KG1 (cell line): ENCODE results near the gene EEPD1.
"Not testable (repeated sequence)": the region's sequence is repeated elsewhere in the genome, so short reads cannot be mapped to it uniquely, and the experiment has no call there.

Source experiments
- DNase-seq: peaks from one replicate; lab custom pipeline; 2025; lab: John Stamatoyannopoulos, UW

EEPD1 gene

GRCh38 chr7:36317276-36317675 lies 164.2 kb downstream of the EEPD1 start:
- DNase-seq: no peak

- no peak for DNase-seq
These were observed 165.1 kb downstream of the EEPD1 start for GRCh38 chr7:36318116-36318515.

- DNase-seq: not testable (repeated sequence)
These were observed 168.2 kb downstream of the EEPD1 start for GRCh38 chr7:36321284-36321683.

GRCh38 chr7:36336390-36336789 lies 183.3 kb downstream of the EEPD1 start:
- no peak for DNase-seq

- DNase-seq: no peak
These were observed 185.2 kb downstream of the EEPD1 start for GRCh38 chr7:36338256-36338655.

GRCh38 chr7:36343548-36343947 lies 190.5 kb downstream of the EEPD1 start:
- no peak for DNase-seq

- no peak for DNase-seq
These were observed 191.6 kb downstream of the EEPD1 start for GRCh38 chr7:36344622-36345021.

GRCh38 chr7:36346260-36346831 lies 193.3 kb downstream of the EEPD1 start:
- DNase-seq: no peak

GRCh38 chr7:36348256-36348655 lies 195.2 kb downstream of the EEPD1 start:
- no peak for DNase-seq

- DNase-seq: no peak
These were observed 195.7 kb downstream of the EEPD1 start for GRCh38 chr7:36348771-36349170.

- no peak for DNase-seq
These were observed 196.6 kb downstream of the EEPD1 start for GRCh38 chr7:36349626-36350025.
